ENCODE measurements around the gene MYRF. TPM values are rescaled to one million over a fixed set of nuclear protein-coding genes. Genes with fewer than 3 reads are reported as not detected.

Gene MYRF
- total and polyA plus RNA-seq, 2 of the 13 experiments (the other 11 are each of a cell fraction or from before 2014, with no cell fraction given): 10.2 to 25.9 TPM

- TF ChIP-seq THRA (CRISPR knock-in tag; IDR thresholded peaks at IDR 0.05; ENCODE audit: borderline replicate concordance) (no peak), CREB3 (CRISPR knock-in tag; IDR thresholded peaks at IDR 0.05) (no peak), MAFG (CRISPR knock-in tag; IDR thresholded peaks at IDR 0.05) (no peak), ZNF513 (CRISPR knock-in tag; conservative IDR thresholded peaks at IDR 0.05) (no peak), HES4 (CRISPR knock-in tag; IDR thresholded peaks at IDR 0.05; ENCODE audit: borderline replicate concordance) (0 out of 2 replicates have a peak, but pooled peaks have one; percentile 10), ZNF124 (CRISPR knock-in tag; IDR thresholded peaks at IDR 0.05) (no peak), BRCA1 (CRISPR knock-in tag; IDR thresholded peaks at IDR 0.05) (0 out of 2 replicates have a peak, but pooled peaks have one; percentile 16), JDP2 (CRISPR knock-in tag; IDR thresholded peaks at IDR 0.05; ENCODE audit: borderline replicate concordance) (no peak), MEIS1 (CRISPR knock-in tag; IDR thresholded peaks at IDR 0.05; ENCODE audit: borderline replicate concordance) (0 out of 2 replicates have a peak, but pooled peaks have one; percentile 7), POGZ (CRISPR knock-in tag; IDR thresholded peaks at IDR 0.05) (no peak), MAF1 (CRISPR knock-in tag; IDR thresholded peaks at IDR 0.05; ENCODE audit: borderline replicate concordance) (0 out of 2 replicates have a peak, but pooled peaks have one; percentile 13), RBM22 (optimal IDR thresholded peaks at IDR 0.05; ENCODE audit: low read length) (no peak), HNRNPUL1 (IDR thresholded peaks at IDR 0.05; ENCODE audit: low read depth, low read length) (no peak), ZEB1 (IDR thresholded peaks at IDR 0.05; ENCODE audit: insufficient replicate concordance, low read depth) (no peak), PAWR (CRISPR knock-in tag; IDR thresholded peaks at IDR 0.05; ENCODE audit: borderline replicate concordance) (no peak), ZNF256 (CRISPR knock-in tag; conservative IDR thresholded peaks at IDR 0.05) (0 out of 2 replicates have a peak, but pooled peaks have one; percentile 29), U2AF1 (optimal IDR thresholded peaks at IDR 0.05; ENCODE audit: low read depth, low read length) (no peak), ZSCAN20 (CRISPR knock-in tag; IDR thresholded peaks at IDR 0.05; ENCODE audit: borderline replicate concordance) (no peak), ZBTB8A (CRISPR knock-in tag; IDR thresholded peaks at IDR 0.05; ENCODE audit: borderline replicate concordance, low read depth) (no peak), ZNF274 (CRISPR knock-in tag; IDR thresholded peaks at IDR 0.05) (0 out of 2 replicates have a peak, but pooled peaks have one; percentile 16), TAF1 (CRISPR knock-in tag; IDR thresholded peaks at IDR 0.05) (no peak), ZHX1 (CRISPR knock-in tag; IDR thresholded peaks at IDR 0.05; ENCODE audit: low read depth) (0 out of 2 replicates have a peak, but pooled peaks have one; percentile 7)
These were observed 40.8 kb downstream of the MYRF start (continued) for GRCh38 chr11:61793083-61793828.

Data from HepG2 (cell line).